Esophagus squamous epithelium (tissue), 5 donors: Measurements from ENCODE around the gene CNTNAP5. TPM values are rescaled to one million over a fixed set of nuclear protein-coding genes. Genes with fewer than 3 reads are reported as not detected.

ENCODE experiments used
- DNase-seq: peaks from one replicate; lab custom pipeline; 2025; lab: John Stamatoyannopoulos, UW
- H3K27ac ChIP-seq, 4 donors: fragments of 200-600 bp; sonication (generic); one replicate each; pipeline ENCODE4 v1.5.1; 2016 to 2019; ENCODE audit warnings: mild to moderate bottlenecking in 1 of 4
- H3K27me3 ChIP-seq, 4 donors: fragments of 200-600 bp; sonication (generic); 1 replicate in 3 of 4; 2 replicates in 1 of 4; pipeline versions ENCODE4 v1.5.1 to v1.6.0; 2017 to 2021; ENCODE audit warnings: antibody characterized with exemption in 1 of 4
- H3K36me3 ChIP-seq, 3 donors: fragments of 200-600 bp; sonication (generic); one replicate each; pipeline ENCODE4 v1.5.1; 2016 to 2019
- H3K4me1 ChIP-seq, 3 donors: fragments of 200-600 bp; sonication (generic); one replicate each; pipeline ENCODE4 v1.5.1; 2017 to 2019
- H3K4me3 ChIP-seq, 4 donors: fragments of 200-600 bp; sonication (generic); 1 replicate in 3 of 4; 2 replicates in 1 of 4; pipeline ENCODE4 v1.5.1; 2016 to 2019; ENCODE audit warnings: mild to moderate bottlenecking in 2 of 4, moderate library complexity in 1 of 4
- H3K9me3 ChIP-seq, 3 donors: fragments of 200-600 bp; sonication (generic); one replicate each; pipeline ENCODE4 v1.5.1; 2016 to 2019
- POLR2A ChIP-seq, 4 donors: fragments of 450-650 bp; IDR thresholded peaks; one replicate each; pipeline ENCODE4 v1.6.1; 2017; ENCODE audit warnings: antibody characterized with exemption in 4 of 4, mild to moderate bottlenecking in 4 of 4, moderate library complexity in 3 of 4
- WGBS, 2 donors: methylation state at CpG; one replicate each; pipeline ENCODE4 v1.1.5; 2018; 5-methylcytosine and 5-hydroxymethylcytosine counted together
- intact Hi-C: fragments of 100-400 bp; cut with DNase I; formaldehyde crosslinking; loops from one replicate; pipeline ENCODE4 v1.15.0; 2022
- total RNA-seq, 4 donors: library from RNA; depleted of rRNA; stranded (reverse); fragments of >200 nt; gene quantifications; one replicate each; pipeline ENCODE4 v1.1.0, GENCODE V29; 2016
- TF ChIP-seq, protein P1 (sequence below), 6 experiments: fragments of 450-650 bp in 4 of 6; fragments of 200-600 bp in 2 of 6; sonication (generic) in 2 of 6; IDR thresholded peaks; one replicate each; pipeline ENCODE4 v1.5.1; 2016 to 2019; ENCODE audit warnings: antibody characterized with exemption in 6 of 6, mild to moderate bottlenecking in 4 of 6, moderate library complexity in 4 of 6
- donor health status: DM: yes; HTN: yes; CAD: no.

CNTNAP5 gene
- total RNA-seq, 4 donors from 2014 or later: not detected

DNA sequence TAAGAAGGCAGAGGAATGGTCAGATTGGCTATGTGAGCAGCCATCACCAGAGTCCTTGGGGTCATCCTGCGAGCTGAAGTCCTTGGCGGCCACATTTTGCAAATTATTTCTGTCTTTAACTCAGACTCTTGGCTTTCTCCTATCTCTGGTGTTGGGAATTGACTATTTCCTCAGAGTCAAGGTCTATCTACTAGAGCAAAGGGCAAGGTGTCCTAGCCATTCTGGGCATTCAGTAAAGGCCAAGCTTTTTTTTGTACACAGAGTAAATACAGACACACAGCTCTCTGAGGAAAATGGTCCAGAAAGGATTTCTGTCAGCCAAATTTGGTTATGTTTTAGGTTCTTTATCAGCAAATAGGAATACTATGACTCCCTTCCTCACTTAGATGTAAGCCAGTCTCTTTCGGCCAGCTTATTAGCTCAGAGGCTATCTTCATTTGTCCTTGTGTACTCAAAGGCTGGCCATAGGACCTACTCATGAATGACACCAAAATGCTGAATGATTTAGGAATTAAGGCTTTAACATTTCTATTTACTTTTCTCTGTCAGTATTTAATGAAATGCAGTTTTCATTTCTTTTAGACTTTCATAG, 146.5 kb downstream of the CNTNAP5 start:
- Histone ChIP-seq H3K9me3 (no peaks in the 10 kb centered on the region), H3K36me3 (no peaks in the 10 kb centered on the region), H3K4me3 (no peak overlapping the region), H3K27me3 (no peaks in the 10 kb centered on the region), H3K4me1 (no peaks in the 10 kb centered on the region), H3K27ac (no peak overlapping the region)
- WGBS, 2 donors: 79 to 80% methylated on average over 3 of the region's 3 CpGs
- intact Hi-C loops: no loop called here
- DNase-seq: no peak
- no peak for TF ChIP-seq POLR2A (IDR thresholded peaks at IDR 0.05)
- TF ChIP-seq, protein P1, sequence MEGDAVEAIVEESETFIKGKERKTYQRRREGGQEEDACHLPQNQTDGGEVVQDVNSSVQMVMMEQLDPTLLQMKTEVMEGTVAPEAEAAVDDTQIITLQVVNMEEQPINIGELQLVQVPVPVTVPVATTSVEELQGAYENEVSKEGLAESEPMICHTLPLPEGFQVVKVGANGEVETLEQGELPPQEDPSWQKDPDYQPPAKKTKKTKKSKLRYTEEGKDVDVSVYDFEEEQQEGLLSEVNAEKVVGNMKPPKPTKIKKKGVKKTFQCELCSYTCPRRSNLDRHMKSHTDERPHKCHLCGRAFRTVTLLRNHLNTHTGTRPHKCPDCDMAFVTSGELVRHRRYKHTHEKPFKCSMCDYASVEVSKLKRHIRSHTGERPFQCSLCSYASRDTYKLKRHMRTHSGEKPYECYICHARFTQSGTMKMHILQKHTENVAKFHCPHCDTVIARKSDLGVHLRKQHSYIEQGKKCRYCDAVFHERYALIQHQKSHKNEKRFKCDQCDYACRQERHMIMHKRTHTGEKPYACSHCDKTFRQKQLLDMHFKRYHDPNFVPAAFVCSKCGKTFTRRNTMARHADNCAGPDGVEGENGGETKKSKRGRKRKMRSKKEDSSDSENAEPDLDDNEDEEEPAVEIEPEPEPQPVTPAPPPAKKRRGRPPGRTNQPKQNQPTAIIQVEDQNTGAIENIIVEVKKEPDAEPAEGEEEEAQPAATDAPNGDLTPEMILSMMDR (IDR thresholded peaks at IDR 0.05): no peak

DNA sequence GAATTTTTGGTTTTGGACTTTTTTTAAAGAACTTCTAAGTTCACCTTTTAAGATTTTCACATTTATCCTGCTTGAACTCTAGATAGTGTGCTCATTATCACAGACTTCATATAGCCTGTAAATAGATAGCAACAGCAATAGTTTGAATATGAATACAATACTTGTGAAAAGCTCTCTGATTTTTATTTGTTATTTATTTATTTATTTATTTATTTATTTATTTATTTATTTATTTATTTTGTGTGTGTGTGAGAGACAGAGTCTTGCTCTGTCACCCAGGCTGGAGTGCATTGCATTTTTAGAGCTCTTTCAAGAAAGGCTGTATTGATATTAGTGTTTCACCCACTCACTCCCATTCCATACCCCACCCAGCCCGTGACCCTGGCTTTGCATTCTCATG, 153.6 kb downstream of the CNTNAP5 start:
- TF ChIP-seq, protein P1 (IDR thresholded peaks at IDR 0.05): no peak
- no peak for TF ChIP-seq POLR2A (IDR thresholded peaks at IDR 0.05)
- Histone ChIP-seq H3K27me3 (no peaks in the 10 kb centered on the region), H3K36me3 (no peaks in the 10 kb centered on the region), H3K9me3 (no peaks in the 10 kb centered on the region), H3K4me3 (no peak overlapping the region), H3K4me1 (no peaks in the 10 kb centered on the region), H3K27ac (no peak overlapping the region)
- DNase-seq: no peak
- 83 to 92% methylated on average over 1 of the region's 1 CpG for WGBS, 2 donors
- intact Hi-C loops: no loop called here

DNA sequence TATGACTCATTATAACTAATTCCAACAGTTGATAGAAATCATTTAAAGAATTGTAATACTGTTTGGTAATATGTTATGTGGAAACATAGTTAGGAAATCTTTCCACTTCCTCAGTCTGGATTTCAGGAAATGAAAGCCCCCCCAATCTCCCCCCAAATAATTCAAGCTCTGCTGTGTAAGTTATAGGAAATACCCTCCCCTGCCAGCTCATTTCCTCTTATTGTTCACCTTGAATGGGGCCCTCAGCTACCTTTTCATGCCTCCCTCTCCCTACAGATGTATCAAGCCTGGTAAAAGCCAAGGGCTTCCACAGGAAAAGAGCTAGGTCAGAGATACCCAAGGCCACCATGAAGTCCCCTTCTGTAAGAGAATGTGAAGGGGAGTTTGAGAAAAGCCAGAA, 155.5 kb downstream of the CNTNAP5 start:
- Histone ChIP-seq H3K27me3 (no peaks in the 10 kb centered on the region), H3K36me3 (no peaks in the 10 kb centered on the region), H3K4me1 (no peaks in the 10 kb centered on the region), H3K27ac (no peak overlapping the region), H3K4me3 (no peak overlapping the region), H3K9me3 (no peaks in the 10 kb centered on the region)
- TF ChIP-seq, protein P1 (IDR thresholded peaks at IDR 0.05): no peak
- no peak for TF ChIP-seq POLR2A (IDR thresholded peaks at IDR 0.05)
- intact Hi-C loops: no loop called here
- DNase-seq: no peak

DNA sequence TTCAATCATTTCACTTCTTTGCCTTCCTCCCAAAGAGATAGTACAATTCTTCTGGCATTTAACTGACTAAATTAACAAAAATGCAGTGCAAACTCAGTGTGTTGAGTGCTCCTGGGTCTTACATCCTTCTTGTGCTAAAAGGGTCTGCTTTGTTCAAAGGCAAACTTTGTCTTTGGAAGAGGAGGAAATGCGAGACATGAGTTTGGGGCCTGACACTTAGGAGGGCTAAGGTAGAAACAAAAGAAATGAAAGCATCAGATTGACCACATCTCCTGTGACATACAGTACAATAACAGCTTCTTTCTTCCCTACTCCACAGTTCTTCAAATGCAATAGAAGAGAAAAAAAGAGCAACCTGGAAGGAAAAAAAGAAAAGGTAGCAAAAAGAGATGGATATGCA, 161.7 kb downstream of the CNTNAP5 start:
- no peaks in the 10 kb centered on the region for H3K36me3 ChIP-seq
- no peaks in the 10 kb centered on the region for H3K4me1 ChIP-seq
- H3K9me3 ChIP-seq: peaks cover 0 to 4% (median 0%) of the 10 kb centered on the region in 3 donors
- no peak for TF ChIP-seq POLR2A (IDR thresholded peaks at IDR 0.05)
- TF ChIP-seq, protein P1 (IDR thresholded peaks at IDR 0.05): no peak
- WGBS, 2 donors: 75 to 88% methylated on average over 1 of the region's 1 CpG
- intact Hi-C loops: no loop called here
- DNase-seq: no peak
- no peak overlapping the region for H3K4me3 ChIP-seq
- no peak overlapping the region for H3K27ac ChIP-seq
- no peaks in the 10 kb centered on the region for H3K27me3 ChIP-seq

DNA sequence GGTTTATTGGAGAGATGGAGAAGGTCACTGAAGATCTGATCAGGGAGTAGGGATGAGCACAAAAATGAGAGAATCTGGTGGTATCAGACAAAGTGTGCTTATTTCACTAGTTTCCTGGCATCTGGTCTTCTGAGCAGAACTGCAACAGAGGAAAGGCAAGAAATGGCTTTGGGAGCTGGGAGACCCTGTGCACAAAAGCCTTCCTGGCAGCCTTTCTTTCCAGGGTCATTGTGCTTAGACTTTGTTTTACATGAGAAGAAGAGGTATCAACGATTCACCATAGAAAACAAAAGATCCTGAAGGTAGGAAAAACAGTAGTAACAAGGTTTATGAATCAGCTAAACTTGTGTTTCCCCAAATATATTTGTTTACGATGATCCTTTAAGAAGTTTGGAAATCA, 162.9 kb downstream of the CNTNAP5 start:
- H3K4me3 ChIP-seq: no peak overlapping the region
- WGBS, 2 donors: 51 to 55% methylated on average over 2 of the region's 2 CpGs
- no peak for TF ChIP-seq POLR2A (IDR thresholded peaks at IDR 0.05)
- TF ChIP-seq, protein P1 (IDR thresholded peaks at IDR 0.05): no peak
- no peaks in the 10 kb centered on the region for H3K36me3 ChIP-seq
- no peak for DNase-seq
- H3K27ac ChIP-seq: no peak overlapping the region
- no peaks in the 10 kb centered on the region for H3K27me3 ChIP-seq
- intact Hi-C loops: no loop called here
- no peaks in the 10 kb centered on the region for H3K4me1 ChIP-seq
- peaks cover 0 to 4% (median 0%) of the 10 kb centered on the region in 3 donors for H3K9me3 ChIP-seq
